CD4-positive, alpha-beta T cell treated with Interferon alpha-2 for 1 hour (primary cell): Measurements from ENCODE around the gene ACTMAP.

Experiments
- DNase-seq, 2 donors: peaks; one replicate each; pipeline ENCODE4 v3.0.0-alpha.2; 2020 to 2022

The ACTMAP gene

GRCh38 chr19:40692212-40692551, 58.1 kb downstream of the ACTMAP start:
- DNase-seq: no peak

GRCh38 chr19:40691421-40692211, 58.7 kb downstream of the ACTMAP start:
- no peak for DNase-seq
